HL-60 (cell line): ENCODE results near the gene RALB.

Experiments
- CTCF ChIP-seq: IDR thresholded peaks from one replicate; pipeline ENCODE4 v1.5.1; 2011; ENCODE audit warnings: low read length, control low read depth, inconsistent platforms; ENCODE audit not compliant: insufficient read depth
- GABPA ChIP-seq: IDR thresholded peaks from 2 replicates; pipeline ENCODE4 v1.6.1; 2012; ENCODE audit warnings: low read depth
- POLR2AphosphoS5 ChIP-seq: IDR thresholded peaks from 2 replicates; pipeline ENCODE4 v1.6.1; 2012; ENCODE audit warnings: low read depth
- REST ChIP-seq: IDR thresholded peaks from 2 replicates; pipeline ENCODE4 v1.6.1; 2012; ENCODE audit warnings: low read depth; ENCODE audit not compliant: insufficient replicate concordance
- SPI1 ChIP-seq: IDR thresholded peaks from 2 replicates; pipeline ENCODE4 v1.6.1; 2012; ENCODE audit warnings: low read depth, mild to moderate bottlenecking, borderline replicate concordance

GRCh38 chr2:120250640-120251039 lies 2.0 kb upstream of the RALB start:
- TF ChIP-seq CTCF (no peak), REST (no peak), POLR2AphosphoS5 (no peak), SPI1 (no peak), GABPA (no peak)
